ENCODE data around the gene AIMP2. TPM values are rescaled to one million over a fixed set of nuclear protein-coding genes. Genes with fewer than 3 reads are reported as not detected.
"Not testable (repeated sequence)": the region's sequence is repeated elsewhere in the genome, so short reads cannot be mapped to it uniquely, and the experiment has no call there.

The AIMP2 gene
- total RNA-seq, 1 experiment from 2014 or later, result 65.1 TPM

DNA sequence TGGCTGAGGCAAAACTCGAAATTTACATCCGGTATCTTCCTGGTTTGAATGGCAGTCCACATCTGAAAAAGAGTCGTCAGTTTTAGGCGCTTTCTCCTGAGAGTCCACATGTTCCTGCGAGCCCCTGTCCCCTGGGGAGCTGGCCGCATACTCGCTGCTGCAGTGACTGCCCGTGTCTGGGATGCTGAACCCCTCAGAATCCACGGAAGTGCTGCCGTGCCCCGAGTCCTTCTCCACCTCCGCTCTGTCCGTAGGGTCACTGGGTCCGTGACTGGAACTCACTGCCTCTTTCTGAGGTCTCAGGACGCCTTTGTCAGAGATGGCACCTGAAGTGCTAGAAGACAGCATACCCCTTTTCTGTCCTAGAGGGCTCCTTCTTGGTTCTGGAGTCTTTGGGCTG lies 22.0 kb upstream of the AIMP2 start:
- H3K27ac ChIP-seq; H3K4me1 ChIP-seq (replicated peaks; ENCODE audit: insufficient read depth); H3K4me3 ChIP-seq; intact Hi-C loops (cut with micrococcal nuclease; ENCODE audit: unreplicated experiment); CTCF ChIA-PET; H4K20me1 ChIP-seq (ENCODE audit: insufficient read depth); H3K9me2 ChIP-seq (ENCODE audit: insufficient read depth); H3K27me3 ChIP-seq (ENCODE audit: insufficient read depth, low read depth); H3K4me2 ChIP-seq; DNase-seq; H3F3A ChIP-seq (ENCODE audit: insufficient read depth, low read depth); H2AFZ ChIP-seq; H3K79me2 ChIP-seq (ENCODE audit: low read depth); H3K9me3 ChIP-seq (ENCODE audit: insufficient read depth, low read depth); BruUV-seq (replicated peaks); POLR2A ChIA-PET (ENCODE audit: unreplicated experiment): not testable (repeated sequence)
- H3K36me3 ChIP-seq (ENCODE audit: low read depth), result peaks cover 18% of the 10 kb centered on the region

DNA sequence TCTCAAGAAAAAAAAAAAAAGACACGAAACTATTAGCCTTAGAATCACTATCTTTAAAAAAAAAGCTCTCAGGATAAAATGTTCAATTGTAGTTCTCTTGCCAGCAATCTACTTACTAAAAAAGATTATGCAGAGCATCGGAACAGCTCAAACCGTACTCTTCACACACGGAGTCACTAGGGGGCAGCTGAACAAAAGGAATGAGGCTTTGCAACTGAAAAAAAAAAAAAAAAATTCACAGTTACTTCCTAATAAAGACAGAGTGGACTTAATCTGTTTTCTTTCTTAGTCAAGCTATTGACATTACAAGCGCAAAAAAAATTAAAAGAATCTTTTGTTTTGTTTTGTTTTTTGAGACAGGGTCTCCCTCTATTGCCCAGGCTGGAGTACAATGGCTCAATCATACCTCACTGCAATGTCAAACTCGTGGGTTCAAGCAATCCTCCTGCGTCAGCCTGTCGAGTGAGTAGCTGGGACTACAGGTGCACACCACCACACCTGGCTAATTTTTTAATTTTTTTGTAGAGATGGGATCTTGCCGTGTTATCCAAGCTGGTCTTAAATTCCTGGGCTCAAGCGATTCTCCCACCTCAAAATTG lies 11.8 kb upstream of the AIMP2 start:
- Histone ChIP-seq H3K9me3 (ENCODE audit: insufficient read depth, low read depth) (no peaks in the 10 kb centered on the region), H2AFZ (no peak overlapping the region), H4K20me1 (ENCODE audit: insufficient read depth) (no peaks in the 10 kb centered on the region; the same call in 1 of the 2 replicates), H3K27me3 (ENCODE audit: insufficient read depth, low read depth) (no peaks in the 10 kb centered on the region), H3K9me2 (ENCODE audit: insufficient read depth) (no peaks in the 10 kb centered on the region), H3K4me1 (replicated peaks; ENCODE audit: insufficient read depth) (peaks cover 16% of the 10 kb centered on the region), H3K4me2 (no peak overlapping the region), H3F3A (ENCODE audit: insufficient read depth, low read depth) (peaks cover 31% of the 10 kb centered on the region), H3K27ac (no peak overlapping the region), H3K36me3 (ENCODE audit: low read depth) (peaks cover 12% of the 10 kb centered on the region), H3K79me2 (ENCODE audit: low read depth) (no peaks in the 10 kb centered on the region; the same call in 1 of the 2 replicates), H3K4me3 (no peak overlapping the region)
- DNase-seq, result peak; percentile 54 to 70
- no TSS peak for BruUV-seq (replicated peaks)
- intact Hi-C loops (cut with micrococcal nuclease; ENCODE audit: unreplicated experiment), result loop anchor here (1.0 to 10.0 kb wide), 2 partner anchors 143 to 326 kb away; no protein-coding TSS in a partner anchor
- ChIA-PET CTCF (interaction anchor here (0.6 to 1.0 kb wide), 14 partner anchors 25 to 1205 kb away, joined by 3 to 8 read pairs (median 4); partner anchors contain the start of gene DAGLB), POLR2A (ENCODE audit: unreplicated experiment) (interaction anchor here (0.6 kb wide), 6 partner anchors 11 to 894 kb away, joined by 4 to 9 read pairs (median 6); partner anchors contain the start of gene PMS2)
- TF ChIP-seq, protein P1, sequence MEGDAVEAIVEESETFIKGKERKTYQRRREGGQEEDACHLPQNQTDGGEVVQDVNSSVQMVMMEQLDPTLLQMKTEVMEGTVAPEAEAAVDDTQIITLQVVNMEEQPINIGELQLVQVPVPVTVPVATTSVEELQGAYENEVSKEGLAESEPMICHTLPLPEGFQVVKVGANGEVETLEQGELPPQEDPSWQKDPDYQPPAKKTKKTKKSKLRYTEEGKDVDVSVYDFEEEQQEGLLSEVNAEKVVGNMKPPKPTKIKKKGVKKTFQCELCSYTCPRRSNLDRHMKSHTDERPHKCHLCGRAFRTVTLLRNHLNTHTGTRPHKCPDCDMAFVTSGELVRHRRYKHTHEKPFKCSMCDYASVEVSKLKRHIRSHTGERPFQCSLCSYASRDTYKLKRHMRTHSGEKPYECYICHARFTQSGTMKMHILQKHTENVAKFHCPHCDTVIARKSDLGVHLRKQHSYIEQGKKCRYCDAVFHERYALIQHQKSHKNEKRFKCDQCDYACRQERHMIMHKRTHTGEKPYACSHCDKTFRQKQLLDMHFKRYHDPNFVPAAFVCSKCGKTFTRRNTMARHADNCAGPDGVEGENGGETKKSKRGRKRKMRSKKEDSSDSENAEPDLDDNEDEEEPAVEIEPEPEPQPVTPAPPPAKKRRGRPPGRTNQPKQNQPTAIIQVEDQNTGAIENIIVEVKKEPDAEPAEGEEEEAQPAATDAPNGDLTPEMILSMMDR (conservative IDR thresholded peaks at IDR 0.05), result peak; percentile 78
- TF ChIP-seq EZH2 (IDR thresholded peaks at IDR 0.05; ENCODE audit: low read depth), result no peak

DNA sequence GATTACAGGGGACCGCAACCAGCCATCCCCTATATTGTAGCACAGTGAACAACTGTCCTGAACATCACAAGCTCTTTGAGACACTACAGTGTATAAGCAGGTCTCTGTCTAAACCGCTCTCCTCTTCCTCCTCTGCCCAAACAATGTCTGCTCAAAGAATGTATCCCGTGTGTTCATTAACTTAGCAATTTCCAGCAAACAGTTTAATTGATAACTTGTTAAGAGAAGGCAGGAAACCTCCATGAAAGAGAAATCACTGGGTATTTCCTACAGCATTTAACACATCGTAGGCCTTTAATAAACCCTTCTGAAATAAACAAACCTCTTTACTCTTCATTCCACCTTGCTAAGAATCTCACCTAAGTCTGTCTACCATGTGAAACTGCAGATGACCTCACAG lies 1.7 kb upstream of the AIMP2 start:
- H3K4me3 ChIP-seq, result peak overlapping the region; percentile 100; the same call in 1 of the 2 replicates
- peak overlapping the region; percentile 98 for H3K4me2 ChIP-seq
- CTCF ChIA-PET, result interaction anchor here (0.5 to 0.7 kb wide), 2 partner anchors 23 to 26 kb away, joined by 3 to 11 read pairs; no protein-coding TSS in a partner anchor

DNA sequence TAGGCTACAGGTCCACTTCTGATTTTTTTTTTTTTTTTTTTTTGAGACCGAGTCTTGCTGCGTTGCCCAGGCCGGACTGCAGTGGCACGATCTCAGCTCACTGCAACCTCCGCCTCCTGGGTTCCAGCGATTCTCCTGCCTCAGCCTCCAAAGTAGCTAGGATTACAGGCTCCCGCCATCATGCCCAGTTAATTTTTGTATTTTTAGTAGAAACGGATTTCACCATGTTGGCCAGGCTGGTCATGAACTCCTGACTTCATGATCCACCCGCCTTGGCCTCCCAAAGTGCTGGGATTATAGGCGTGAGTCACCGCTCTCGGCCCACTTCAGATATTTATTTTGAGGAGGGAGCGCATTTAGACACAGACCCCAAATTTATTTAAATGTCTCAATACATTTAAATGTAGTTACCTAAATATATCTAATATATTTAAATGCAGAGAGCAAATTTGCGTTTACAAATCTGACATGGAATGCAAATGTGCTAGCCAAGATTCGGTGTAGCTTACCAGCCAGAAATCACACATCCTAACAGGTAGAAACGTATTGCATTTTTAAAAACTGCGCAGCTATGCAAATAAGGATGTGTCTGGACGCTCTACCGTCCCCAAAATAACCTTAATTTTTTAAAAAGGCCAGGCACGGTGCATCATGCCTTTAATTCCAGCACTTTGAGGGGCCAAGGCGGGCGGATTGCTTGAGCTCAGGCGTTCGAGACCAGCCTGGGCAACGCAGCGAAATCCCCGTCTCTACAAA lies 1.1 kb upstream of the AIMP2 start:
- H3K4me3 ChIP-seq, result peak overlapping the region; percentile 100
- H4K20me1 ChIP-seq (ENCODE audit: insufficient read depth); H3K9me3 ChIP-seq (ENCODE audit: insufficient read depth, low read depth); H3K9me2 ChIP-seq (ENCODE audit: insufficient read depth); BruUV-seq (replicated peaks); H3K27me3 ChIP-seq (ENCODE audit: insufficient read depth, low read depth); DNase-seq: not testable (repeated sequence)
- H3K27ac ChIP-seq, result peak overlapping the region; percentile 85
- peaks cover 64% of the 10 kb centered on the region for H3K79me2 ChIP-seq (ENCODE audit: low read depth)
- ChIA-PET CTCF (interaction anchor here (0.5 to 0.7 kb wide), 2 partner anchors 24 to 25 kb away, joined by 3 to 11 read pairs; no protein-coding TSS in a partner anchor), POLR2A (ENCODE audit: unreplicated experiment) (interaction anchor here (0.5 to 0.9 kb wide), 8 partner anchors 11 to 448 kb away, joined by 3 to 14 read pairs (median 5); no protein-coding TSS in a partner anchor)
- H3K4me2 ChIP-seq, result peak overlapping the region; percentile 98
- peak overlapping the region; percentile 99 for H2AFZ ChIP-seq
- intact Hi-C loops (cut with micrococcal nuclease; ENCODE audit: unreplicated experiment), result loop anchor here (5.0 kb wide), 1 partner anchor 429 kb away; no protein-coding TSS in a partner anchor
- peaks cover 24% of the 10 kb centered on the region; the same call in 1 of the 2 replicates for H3K36me3 ChIP-seq (ENCODE audit: low read depth)
- H3K4me1 ChIP-seq (replicated peaks; ENCODE audit: insufficient read depth), result peaks cover 19% of the 10 kb centered on the region
- peaks cover 14% of the 10 kb centered on the region for H3F3A ChIP-seq (ENCODE audit: insufficient read depth, low read depth)

More for the DNA sequence above, 1.7 kb upstream of the AIMP2 start:
- peaks cover 58% of the 10 kb centered on the region for H3K79me2 ChIP-seq (ENCODE audit: low read depth)
- POLR2A ChIA-PET (ENCODE audit: unreplicated experiment), result no interaction called here
- peaks cover 19% of the 10 kb centered on the region for H3K4me1 ChIP-seq (replicated peaks; ENCODE audit: insufficient read depth)
- no peaks in the 10 kb centered on the region for H3K9me2 ChIP-seq (ENCODE audit: insufficient read depth)
- no peak for TF ChIP-seq EZH2 (IDR thresholded peaks at IDR 0.05; ENCODE audit: low read depth)
- TF ChIP-seq, protein P1 (conservative IDR thresholded peaks at IDR 0.05), result no peak
- H4K20me1 ChIP-seq (ENCODE audit: insufficient read depth), result no peaks in the 10 kb centered on the region
- no peak overlapping the region for H3K27ac ChIP-seq
- no TSS peak for BruUV-seq (replicated peaks)
- peaks cover 21% of the 10 kb centered on the region; the same call in 1 of the 2 replicates for H3K36me3 ChIP-seq (ENCODE audit: low read depth)
- H3K9me3 ChIP-seq (ENCODE audit: insufficient read depth, low read depth), result no peaks in the 10 kb centered on the region
- peaks cover 14% of the 10 kb centered on the region for H3F3A ChIP-seq (ENCODE audit: insufficient read depth, low read depth)
- no peak overlapping the region for H2AFZ ChIP-seq
- no peak for DNase-seq
- intact Hi-C loops (cut with micrococcal nuclease; ENCODE audit: unreplicated experiment), result loop anchor here (5.0 kb wide), 1 partner anchor 430 kb away; no protein-coding TSS in a partner anchor
- H3K27me3 ChIP-seq (ENCODE audit: insufficient read depth, low read depth), result no peaks in the 10 kb centered on the region

DNA sequence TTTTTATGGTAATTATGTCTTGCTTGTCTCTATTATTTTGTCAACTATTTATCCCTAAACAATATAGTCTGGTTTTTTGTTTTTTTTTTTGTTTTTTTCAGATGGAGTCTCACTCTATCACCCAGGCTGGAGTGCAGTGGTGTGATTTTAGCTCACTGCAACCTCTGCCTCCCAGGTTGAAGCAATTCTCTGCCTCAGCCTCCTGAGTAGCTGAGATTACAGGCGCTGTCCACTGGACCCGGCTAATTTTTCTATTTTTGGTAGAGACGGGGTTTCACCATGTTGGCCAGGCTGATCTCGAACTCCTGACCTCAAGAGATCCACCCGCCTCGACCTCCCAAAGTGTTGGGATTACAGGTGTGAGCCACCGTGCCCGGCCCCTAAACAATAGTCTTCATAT lies 1.3 kb downstream of the AIMP2 start:
- POLR2A ChIA-PET (ENCODE audit: unreplicated experiment); H4K20me1 ChIP-seq (ENCODE audit: insufficient read depth); intact Hi-C loops (cut with micrococcal nuclease; ENCODE audit: unreplicated experiment); H2AFZ ChIP-seq; H3K9me3 ChIP-seq (ENCODE audit: insufficient read depth, low read depth); DNase-seq; H3K9me2 ChIP-seq (ENCODE audit: insufficient read depth); H3K27me3 ChIP-seq (ENCODE audit: insufficient read depth, low read depth): not testable (repeated sequence)
- peaks cover 84% of the 10 kb centered on the region for H3K79me2 ChIP-seq (ENCODE audit: low read depth)
- peaks cover 31% of the 10 kb centered on the region for H3K36me3 ChIP-seq (ENCODE audit: low read depth)
- peaks cover 16% of the 10 kb centered on the region; the same call in 1 of the 2 replicates for H3F3A ChIP-seq (ENCODE audit: insufficient read depth, low read depth)
- H3K4me2 ChIP-seq, result peak overlapping the region; percentile 98
- H3K4me3 ChIP-seq, result peak overlapping the region; percentile 100
- H3K27ac ChIP-seq, result 0 out of 2 replicates have a peak overlapping the region, but pooled peaks have one; percentile 28
- H3K4me1 ChIP-seq (replicated peaks; ENCODE audit: insufficient read depth), result peaks cover 20% of the 10 kb centered on the region
- TSS peak; percentile 40 for BruUV-seq (replicated peaks)
- CTCF ChIA-PET, result interaction anchor here (0.6 kb wide), 1 partner anchor 20 kb away, joined by 3 read pairs; no protein-coding TSS in a partner anchor
